Measurements from ENCODE around the gene EDC4.

GRCh38 chr16:67892375-67892774, 19.5 kb downstream of the EDC4 start:
- no peak for TF ChIP-seq CTCF (IDR thresholded peaks at IDR 0.05)
- TF ChIP-seq POLR2A (IDR thresholded peaks at IDR 0.05): no peak

Data from adrenal gland (tissue), 5 donors.